BLaER1 treated with 17β-estradiol and CSF1 and Interleukin-3, amounts not matched to agents 10 nM and 100 nM (cell line): ENCODE results near the gene PSMB7.
A peak's percentile ranks its signal among the peaks of the same experiment; 100 is the strongest.

Experiments
- H3K27ac ChIP-seq, 11 experiments: shearing (Covaris generic); formaldehyde crosslinking; 2 replicates each; pipeline ENCODE4 v1.8.1; 2022
- H3K27me3 ChIP-seq, 11 experiments: shearing (Covaris generic); formaldehyde crosslinking; 2 replicates each; pipeline ENCODE4 v1.8.1; 2022
- H3K36me3 ChIP-seq, 11 experiments: shearing (Covaris generic); formaldehyde crosslinking; 2 replicates each; pipeline ENCODE4 v1.8.1; 2022
- H3K4me1 ChIP-seq, 10 experiments: shearing (Covaris generic); formaldehyde crosslinking; 2 replicates each; pipeline ENCODE4 v1.8.1; 2022
- H3K4me2 ChIP-seq, 11 experiments: shearing (Covaris generic); formaldehyde crosslinking; 2 replicates each; pipeline ENCODE4 v1.8.1; 2022
- H3K4me3 ChIP-seq, 10 experiments: shearing (Covaris generic); formaldehyde crosslinking; 2 replicates each; pipeline ENCODE4 v1.8.1; 2022
- H3K9ac ChIP-seq, 11 experiments: shearing (Covaris generic); formaldehyde crosslinking; 2 replicates each; pipeline ENCODE4 v1.8.1; 2022
- H3K9me3 ChIP-seq, 11 experiments: shearing (Covaris generic); formaldehyde crosslinking; replicated peaks in 1 of 11; 2 replicates each; pipeline ENCODE4 v1.8.1; 2022
- H4K20me1 ChIP-seq, 11 experiments: shearing (Covaris generic); formaldehyde crosslinking; 2 replicates each; pipeline ENCODE4 v1.8.1; 2022
- Cebpa-rat ChIP-seq, 11 experiments: shearing (Covaris generic); IDR thresholded peaks; 2 replicates each; pipeline ENCODE4 v1.8.1; 2022

Gene PSMB7

DNA sequence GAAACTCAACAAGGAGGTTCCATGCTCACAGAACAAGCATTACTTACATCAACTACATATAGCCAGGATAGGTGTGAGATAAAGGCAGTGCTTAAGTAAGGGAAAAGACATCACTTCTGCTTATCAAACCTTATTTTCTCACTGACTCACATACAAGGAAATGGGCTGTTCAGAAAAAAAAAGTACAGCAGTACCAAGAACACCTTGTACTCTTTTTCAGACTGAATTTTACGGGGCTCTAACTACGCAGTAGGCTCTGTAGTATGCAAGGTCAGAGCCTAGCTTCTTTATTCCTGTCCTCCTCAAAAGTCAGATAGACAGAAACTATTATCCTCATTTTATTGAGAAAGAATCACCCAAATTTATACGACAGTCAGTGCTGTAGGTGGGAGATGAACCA lies 5.8 kb downstream of the PSMB7 start:
- TF ChIP-seq Cebpa-rat (IDR thresholded peaks at IDR 0.05): no peak
- Histone ChIP-seq H3K4me2 (no peak overlapping the region), H4K20me1 (peaks cover 30 to 96% (median 63%) of the 10 kb centered on the region in 11 experiments; a peak in 20 of 22 replicates), H3K36me3 (peaks cover 95 to 100% (median 99%) of the 10 kb centered on the region in 11 experiments), H3K9me3 (no peaks in the 10 kb centered on the region), H3K4me3 (no peak overlapping the region), H3K27ac (no peak overlapping the region), H3K27me3 (no peaks in the 10 kb centered on the region), H3K9ac (peak overlapping the region in 3 of 11 experiments; percentile 10 to 25 (median 24); a peak in 1 of 22 replicates), H3K4me1 (peaks cover 11 to 51% (median 27%) of the 10 kb centered on the region in 10 experiments)

DNA sequence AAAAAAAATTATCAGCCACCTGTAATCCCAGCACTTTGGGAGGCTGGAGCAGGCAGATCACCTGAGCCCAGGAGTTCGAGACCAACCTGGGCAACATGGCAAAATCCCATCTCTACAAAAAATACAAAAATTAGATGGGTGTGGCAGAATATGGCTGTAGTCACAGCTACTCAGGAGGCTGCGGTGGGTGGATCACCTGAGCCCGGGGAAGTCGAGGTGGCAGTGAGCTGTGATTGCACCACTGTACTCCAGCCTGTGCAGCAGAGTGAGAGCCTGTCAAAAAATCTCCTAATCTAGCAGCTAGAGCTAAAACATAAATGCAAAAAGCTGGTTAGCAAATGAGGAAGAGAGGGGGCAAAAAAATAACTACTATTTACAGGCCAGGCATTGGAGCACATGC lies 12.0 kb downstream of the PSMB7 start:
- Histone ChIP-seq H3K4me2 (no peak overlapping the region), H3K4me1 (peaks cover 0 to 14% (median 9%) of the 10 kb centered on the region in 10 experiments; a peak in 8 of 20 replicates), H3K9ac (no peak overlapping the region), H3K4me3 (no peak overlapping the region), H3K36me3 (peaks cover 95 to 100% (median 99%) of the 10 kb centered on the region in 11 experiments), H3K27ac (no peak overlapping the region), H3K9me3 (no peaks in the 10 kb centered on the region), H3K27me3 (no peaks in the 10 kb centered on the region), H4K20me1 (peaks cover 76 to 100% (median 96%) of the 10 kb centered on the region in 11 experiments)
- no peak for TF ChIP-seq Cebpa-rat (IDR thresholded peaks at IDR 0.05)

DNA sequence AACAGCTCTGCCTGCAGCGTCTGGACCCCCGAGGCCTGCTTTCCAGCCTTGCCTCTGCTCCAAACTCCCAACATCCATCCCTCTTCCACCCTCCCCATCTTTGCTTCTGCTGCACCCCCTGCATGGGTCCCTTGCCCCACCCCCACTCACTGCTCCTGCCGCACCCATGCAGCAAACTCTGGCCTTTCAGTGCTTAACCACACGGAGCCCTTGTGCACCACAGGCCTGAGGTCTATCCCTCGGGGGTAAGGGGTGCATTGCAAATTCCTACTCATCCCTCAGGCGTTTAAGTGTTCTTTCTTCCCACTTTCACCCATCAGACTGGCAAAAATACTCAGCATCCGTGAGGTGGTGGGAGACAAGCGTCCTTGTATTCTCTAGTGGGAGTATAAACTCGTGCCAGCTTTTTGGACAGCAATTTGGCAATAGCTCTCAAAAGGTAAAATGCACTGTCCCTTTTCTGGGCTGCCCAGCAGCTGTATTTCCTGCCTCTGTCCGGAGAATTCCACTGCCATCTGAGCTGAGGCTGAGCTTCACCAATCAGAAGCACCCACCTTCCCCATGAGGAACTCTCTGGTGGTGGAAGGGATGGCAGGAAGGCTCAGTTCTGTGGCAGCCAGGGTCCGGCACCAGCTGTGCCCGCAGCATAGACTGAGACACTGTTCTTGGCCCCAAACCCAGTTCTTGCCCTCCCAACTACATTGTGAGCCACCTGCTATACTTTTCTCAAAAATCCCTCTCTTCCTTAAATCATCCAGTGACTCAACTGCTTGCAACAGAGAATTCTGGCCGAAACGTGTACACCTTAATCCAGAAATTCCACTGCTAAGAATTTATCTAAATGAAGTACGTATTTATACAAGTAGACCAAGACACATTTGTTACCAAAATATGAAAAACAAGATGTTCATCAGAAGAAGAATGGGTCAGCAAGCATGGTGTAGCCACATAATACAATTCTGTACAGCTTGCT lies 15.0 kb downstream of the PSMB7 start:
- H3K27ac ChIP-seq: no peak overlapping the region
- peaks cover 89 to 100% (median 98%) of the 10 kb centered on the region in 11 experiments for H3K36me3 ChIP-seq
- no peak overlapping the region for H3K4me2 ChIP-seq

DNA sequence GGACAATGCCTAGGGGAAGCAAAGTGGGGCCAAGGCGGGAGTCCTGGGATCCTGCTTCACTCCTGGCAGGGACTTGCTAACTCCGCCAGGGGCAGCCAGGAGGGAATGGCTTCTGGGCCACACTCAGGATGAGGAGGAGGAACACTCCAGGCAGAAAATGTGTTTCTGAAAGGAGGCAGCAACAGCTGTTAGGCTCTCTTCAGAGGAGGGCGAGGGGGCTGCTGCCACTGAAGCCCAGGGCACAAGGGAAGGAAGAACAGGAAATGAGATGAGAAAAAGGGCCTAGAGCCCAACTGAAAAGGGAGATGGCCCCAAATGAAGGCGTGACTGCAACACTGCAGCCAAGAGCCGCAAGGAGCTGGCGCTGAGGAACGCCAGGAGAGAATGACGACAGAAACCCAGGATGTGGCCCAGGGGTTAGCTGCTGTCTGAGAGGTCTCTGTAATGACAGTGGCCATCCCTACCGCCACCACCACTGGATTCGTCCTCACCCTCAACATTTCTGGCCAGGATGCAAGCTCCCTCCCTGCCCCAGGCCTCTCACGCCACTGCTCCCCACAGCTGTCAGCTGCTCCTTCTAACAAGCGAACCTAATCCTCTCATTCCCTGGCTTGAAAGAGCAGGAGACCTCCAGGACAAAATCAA lies 15.8 kb downstream of the PSMB7 start:
- Histone ChIP-seq H3K27ac (no peak overlapping the region), H3K9me3 (no peaks in the 10 kb centered on the region), H3K36me3 (peaks cover 89 to 99% (median 97%) of the 10 kb centered on the region in 11 experiments)

More for the DNA sequence above, 15.0 kb downstream of the PSMB7 start:
- TF ChIP-seq Cebpa-rat (IDR thresholded peaks at IDR 0.05): no peak
- Histone ChIP-seq H4K20me1 (peaks cover 81 to 100% (median 96%) of the 10 kb centered on the region in 11 experiments), H3K27me3 (no peaks in the 10 kb centered on the region), H3K4me1 (peaks cover 0 to 14% (median 9%) of the 10 kb centered on the region in 10 experiments; a peak in 9 of 20 replicates), H3K9ac (0 out of 22 replicates have a peak overlapping the region, but pooled peaks of 1 of the 11 experiments have one; percentile 24), H3K9me3 (no peaks in the 10 kb centered on the region), H3K4me3 (no peak overlapping the region)

DNA sequence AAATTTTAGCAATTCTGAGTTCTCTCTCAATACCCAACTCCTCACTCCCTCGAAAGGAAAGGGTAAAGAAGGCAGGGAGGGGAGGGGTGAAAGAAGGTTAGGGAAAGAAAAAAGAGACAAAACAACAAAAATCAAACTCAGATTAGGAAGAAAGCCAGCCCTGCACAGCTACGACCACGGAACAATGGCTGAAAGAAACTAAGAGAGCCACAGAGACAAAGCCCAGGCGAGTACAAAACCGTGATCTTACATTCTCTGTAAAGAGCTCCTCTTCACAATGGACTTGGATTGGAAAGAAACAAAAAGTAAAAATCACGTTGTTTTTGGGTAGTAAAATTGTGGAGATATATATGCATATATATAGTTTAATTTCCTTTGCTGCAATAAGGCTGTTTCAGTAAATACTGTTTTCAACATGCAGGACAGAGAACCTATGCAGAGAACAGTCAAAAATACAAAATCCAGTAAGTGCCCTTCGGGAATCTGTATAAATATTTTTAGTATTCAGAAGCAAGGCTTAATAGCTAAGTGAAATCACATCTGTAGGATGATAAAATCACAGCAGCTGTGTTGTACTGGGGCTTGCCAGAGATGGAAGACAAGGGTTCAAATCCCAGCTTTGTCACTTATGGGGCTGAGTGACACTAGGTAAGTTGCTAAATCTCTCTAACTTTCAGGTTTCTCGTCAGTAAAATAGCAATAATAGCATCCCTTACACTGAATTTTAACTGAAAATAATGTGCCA lies 16.9 kb downstream of the PSMB7 start:
- Histone ChIP-seq H3K4me2 (no peak overlapping the region), H3K9ac (no peak overlapping the region), H3K27me3 (no peaks in the 10 kb centered on the region), H3K27ac (no peak overlapping the region), H4K20me1 (peaks cover 94 to 100% (median 100%) of the 10 kb centered on the region in 11 experiments), H3K36me3 (peaks cover 85 to 99% (median 95%) of the 10 kb centered on the region in 11 experiments), H3K4me3 (no peak overlapping the region), H3K4me1 (peaks cover 0 to 23% (median 13%) of the 10 kb centered on the region in 10 experiments; a peak in 12 of 20 replicates), H3K9me3 (no peaks in the 10 kb centered on the region)
- TF ChIP-seq Cebpa-rat (IDR thresholded peaks at IDR 0.05): no peak

More for the DNA sequence above, 15.8 kb downstream of the PSMB7 start:
- no peak overlapping the region for H3K4me3 ChIP-seq
- no peaks in the 10 kb centered on the region for H3K27me3 ChIP-seq
- TF ChIP-seq Cebpa-rat (IDR thresholded peaks at IDR 0.05): no peak
- no peak overlapping the region for H3K4me2 ChIP-seq
- peak overlapping the region in 2 of 11 experiments; percentile 10 to 24; a peak in 1 of 22 replicates for H3K9ac ChIP-seq
- peaks cover 87 to 100% (median 100%) of the 10 kb centered on the region in 11 experiments for H4K20me1 ChIP-seq
- H3K4me1 ChIP-seq: peaks cover 0 to 19% (median 10%) of the 10 kb centered on the region in 10 experiments; a peak in 11 of 20 replicates

DNA sequence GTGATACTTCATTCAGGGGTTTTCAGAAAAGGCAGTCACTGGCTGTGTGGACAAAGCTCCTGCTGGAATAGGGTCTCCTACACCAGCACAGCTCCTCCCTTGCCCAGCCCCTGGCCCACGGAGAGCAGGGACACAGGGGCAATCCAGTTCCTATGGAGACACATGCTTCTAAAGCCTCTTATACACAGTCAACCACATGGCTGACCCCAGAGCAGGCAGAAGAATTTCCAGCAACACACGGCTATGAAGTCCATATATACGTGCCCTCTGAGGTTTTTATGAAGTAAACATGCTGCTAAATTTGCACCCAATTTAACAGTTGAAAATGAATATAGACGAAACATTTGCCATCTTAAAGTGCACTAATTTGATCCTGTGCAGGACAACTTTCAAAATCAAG lies 19.4 kb downstream of the PSMB7 start:
- Histone ChIP-seq H3K9ac (no peak overlapping the region), H3K36me3 (peaks cover 76 to 98% (median 86%) of the 10 kb centered on the region in 11 experiments), H4K20me1 (peaks cover 92 to 100% (median 100%) of the 10 kb centered on the region in 11 experiments)

DNA sequence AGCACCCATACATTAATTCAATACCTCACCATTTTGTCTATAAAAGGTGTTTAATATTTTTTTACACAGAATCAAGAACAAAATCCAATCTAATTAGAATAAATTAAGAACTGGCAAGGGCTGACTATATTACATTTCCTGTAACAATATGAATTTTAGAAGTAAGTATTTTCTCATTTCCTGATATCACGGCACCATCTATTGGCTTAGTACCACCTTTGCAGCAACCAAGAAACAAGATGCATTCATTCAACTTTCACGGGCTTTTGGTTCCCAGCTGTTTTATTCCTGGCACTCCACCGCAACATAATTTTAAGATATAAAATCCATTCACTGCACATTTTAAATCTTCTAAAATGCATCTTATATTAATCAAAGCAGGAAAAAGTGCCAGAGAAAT lies 20.6 kb downstream of the PSMB7 start:
- H3K27me3 ChIP-seq: no peaks in the 10 kb centered on the region
- peak overlapping the region in 2 of 11 experiments; percentile 11 to 24; a peak in 1 of 22 replicates for H3K4me2 ChIP-seq
- peaks cover 0 to 28% (median 4%) of the 10 kb centered on the region in 10 experiments; a peak in 13 of 20 replicates for H3K4me1 ChIP-seq
- TF ChIP-seq Cebpa-rat (IDR thresholded peaks at IDR 0.05): no peak
- peaks cover 63 to 94% (median 80%) of the 10 kb centered on the region in 11 experiments for H3K36me3 ChIP-seq
- H3K9ac ChIP-seq: no peak overlapping the region
- no peak overlapping the region for H3K27ac ChIP-seq
- peaks cover 91 to 100% (median 100%) of the 10 kb centered on the region in 11 experiments for H4K20me1 ChIP-seq
- no peak overlapping the region for H3K4me3 ChIP-seq
- no peaks in the 10 kb centered on the region for H3K9me3 ChIP-seq

More for the DNA sequence above, 19.4 kb downstream of the PSMB7 start:
- Histone ChIP-seq H3K4me3 (no peak overlapping the region), H3K4me2 (no peak overlapping the region), H3K4me1 (peaks cover 0 to 29% (median 13%) of the 10 kb centered on the region in 10 experiments; a peak in 12 of 20 replicates), H3K27ac (no peak overlapping the region), H3K9me3 (no peaks in the 10 kb centered on the region), H3K27me3 (no peaks in the 10 kb centered on the region)
- TF ChIP-seq Cebpa-rat (IDR thresholded peaks at IDR 0.05): no peak

DNA sequence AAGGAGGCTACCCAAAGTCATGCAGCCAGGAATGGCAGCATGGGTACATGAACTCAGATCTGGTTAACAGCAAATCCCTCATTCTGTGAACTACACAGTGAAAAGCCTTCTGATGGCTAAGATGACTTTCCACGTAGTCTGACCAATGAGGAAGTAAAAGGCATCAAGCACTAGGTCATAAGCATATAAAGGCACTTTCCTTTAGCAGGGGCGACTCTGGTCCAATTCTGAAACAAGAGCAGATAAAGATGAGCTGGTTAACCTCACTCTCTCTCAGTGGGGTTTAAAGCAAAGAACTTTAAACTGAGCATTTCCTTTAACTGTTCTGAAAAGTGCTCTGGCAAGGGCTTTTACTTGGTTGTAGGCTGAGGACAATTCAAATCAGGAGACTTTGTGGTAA lies 21.1 kb downstream of the PSMB7 start:
- Histone ChIP-seq H3K9ac (no peak overlapping the region), H3K36me3 (peaks cover 60 to 93% (median 77%) of the 10 kb centered on the region in 11 experiments), H3K9me3 (no peaks in the 10 kb centered on the region), H4K20me1 (peaks cover 91 to 100% (median 100%) of the 10 kb centered on the region in 11 experiments), H3K27ac (no peak overlapping the region), H3K4me2 (peak overlapping the region in 1 of 11 experiments; percentile 24; a peak in 2 of 22 replicates), H3K27me3 (no peaks in the 10 kb centered on the region), H3K4me3 (no peak overlapping the region), H3K4me1 (peaks cover 4 to 28% (median 5%) of the 10 kb centered on the region in 10 experiments; a peak in 15 of 20 replicates)
- TF ChIP-seq Cebpa-rat (IDR thresholded peaks at IDR 0.05): no peak
